GM18502 (cell line): ENCODE data around the gene SLC17A2.

Experiments
- ATAC-seq: cut with Tn5 transposase; IDR thresholded peaks from one replicate; pipeline ENCODE4 v1.9.1; 2021; ENCODE audit warnings: mild to moderate bottlenecking; ENCODE audit not compliant: unreplicated experiment, poor library complexity

Gene SLC17A2

GRCh38 chr6:25892877-25893276 is 37.6 kb downstream of the SLC17A2 start:
- no peak for ATAC-seq

DNA sequence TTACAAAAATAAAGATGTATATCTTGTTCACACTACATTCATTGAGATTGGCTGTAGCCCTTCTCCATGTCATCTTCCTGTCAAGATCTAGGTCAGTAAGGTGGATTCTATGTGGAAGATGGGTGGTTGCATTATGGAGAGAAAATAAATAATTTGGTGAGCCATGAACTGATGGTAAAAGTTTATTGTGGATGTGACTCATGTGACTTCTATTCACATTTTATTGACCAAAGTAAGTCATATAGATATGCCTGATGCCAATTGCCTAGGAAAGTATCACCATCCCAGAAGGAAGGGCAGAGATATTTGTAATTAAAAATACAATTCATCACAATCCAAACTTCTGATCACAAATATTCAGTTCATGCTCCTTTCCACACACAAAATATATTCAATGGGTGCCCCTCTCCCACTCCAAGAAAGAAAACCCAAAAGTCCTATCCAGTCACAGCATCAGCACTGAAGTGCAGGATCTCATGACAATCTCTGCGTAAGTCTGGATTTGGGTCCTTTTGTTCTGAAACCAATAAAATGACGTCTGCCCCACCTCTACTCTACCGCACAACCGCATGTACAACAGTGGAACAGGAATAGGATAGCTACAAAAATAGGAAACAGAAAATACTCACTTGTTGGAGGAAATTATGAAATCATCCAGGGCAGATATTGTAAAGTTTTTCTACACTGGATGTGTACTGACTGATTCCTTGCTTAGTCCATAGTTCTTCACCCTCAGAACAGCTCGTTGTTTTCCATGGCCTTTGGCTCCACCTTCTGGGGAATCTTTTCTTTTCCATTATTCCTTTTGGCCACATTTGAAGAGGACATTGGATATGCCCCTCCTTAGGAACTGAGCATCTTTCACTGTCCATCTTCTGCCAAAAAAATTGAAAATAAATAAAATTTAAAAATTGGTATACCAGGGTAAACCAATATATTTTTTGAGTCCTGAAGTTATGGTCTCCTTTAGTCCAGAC is 40.3 kb downstream of the SLC17A2 start:
- ATAC-seq, result no peak

- ATAC-seq, result no peak
These were observed 41.9 kb downstream of the SLC17A2 start for GRCh38 chr6:25888626-25889025.

DNA sequence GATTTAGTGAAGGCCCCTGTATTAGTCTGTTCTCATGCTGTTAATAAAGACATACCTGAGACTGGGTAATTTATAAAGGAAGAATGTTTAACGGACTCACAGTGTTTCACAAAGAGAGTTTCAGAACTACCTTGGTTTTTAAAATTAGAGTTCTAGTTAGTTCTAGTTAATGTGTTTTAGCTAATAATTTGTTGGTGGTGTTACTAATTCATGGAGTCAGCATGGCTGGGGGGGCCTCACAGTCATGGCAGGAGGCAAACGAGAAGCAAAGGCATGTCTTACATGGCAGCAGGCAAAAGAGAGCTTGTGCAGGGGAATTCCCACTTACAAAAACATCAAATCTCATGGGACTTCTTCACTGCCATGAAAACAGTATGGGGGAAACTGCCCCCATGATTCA is 44.4 kb downstream of the SLC17A2 start:
- ATAC-seq, result no peak

DNA sequence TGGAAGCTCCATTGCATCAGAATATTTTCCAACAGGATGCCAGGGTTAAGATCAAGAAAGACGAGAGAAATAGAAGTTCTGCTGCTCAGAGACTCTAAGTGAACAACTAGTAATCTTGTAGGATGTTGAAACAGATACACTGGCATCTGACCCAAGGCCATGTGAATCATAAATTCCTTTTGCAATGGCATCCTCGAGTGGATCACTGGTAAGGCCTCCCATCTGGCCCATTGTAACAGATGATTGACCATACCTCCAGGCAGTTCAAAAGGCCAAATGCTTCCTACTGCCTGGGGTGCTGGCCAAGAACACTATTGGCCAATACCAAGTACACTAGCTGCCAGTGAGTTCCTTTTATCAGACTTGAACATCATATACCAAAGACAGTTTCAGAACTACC is 46.5 kb downstream of the SLC17A2 start:
- ATAC-seq, result no peak

DNA sequence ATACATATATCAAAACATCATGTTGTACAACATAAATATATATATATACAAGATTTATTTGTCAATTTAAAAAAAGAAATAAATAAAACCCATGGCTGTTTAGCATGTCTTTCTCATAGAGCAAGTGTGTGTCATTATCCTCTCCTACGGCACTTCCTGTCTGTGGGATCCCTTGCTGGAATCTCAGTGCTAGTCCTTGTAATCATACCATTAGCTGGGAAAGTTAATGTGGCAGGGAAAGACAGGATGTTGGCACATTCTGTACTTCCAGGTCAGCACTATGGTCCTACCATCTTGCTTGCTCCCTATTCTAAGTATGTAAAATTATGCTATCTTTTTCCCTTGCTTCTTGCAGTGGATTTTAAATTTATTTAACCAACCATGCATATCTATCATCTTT is 47.0 kb downstream of the SLC17A2 start:
- no peak for ATAC-seq

- no peak for ATAC-seq
These were observed 48.4 kb downstream of the SLC17A2 start for GRCh38 chr6:25882051-25882496.

- no peak for ATAC-seq
These were observed 49.9 kb downstream of the SLC17A2 start for GRCh38 chr6:25880601-25881000.

DNA sequence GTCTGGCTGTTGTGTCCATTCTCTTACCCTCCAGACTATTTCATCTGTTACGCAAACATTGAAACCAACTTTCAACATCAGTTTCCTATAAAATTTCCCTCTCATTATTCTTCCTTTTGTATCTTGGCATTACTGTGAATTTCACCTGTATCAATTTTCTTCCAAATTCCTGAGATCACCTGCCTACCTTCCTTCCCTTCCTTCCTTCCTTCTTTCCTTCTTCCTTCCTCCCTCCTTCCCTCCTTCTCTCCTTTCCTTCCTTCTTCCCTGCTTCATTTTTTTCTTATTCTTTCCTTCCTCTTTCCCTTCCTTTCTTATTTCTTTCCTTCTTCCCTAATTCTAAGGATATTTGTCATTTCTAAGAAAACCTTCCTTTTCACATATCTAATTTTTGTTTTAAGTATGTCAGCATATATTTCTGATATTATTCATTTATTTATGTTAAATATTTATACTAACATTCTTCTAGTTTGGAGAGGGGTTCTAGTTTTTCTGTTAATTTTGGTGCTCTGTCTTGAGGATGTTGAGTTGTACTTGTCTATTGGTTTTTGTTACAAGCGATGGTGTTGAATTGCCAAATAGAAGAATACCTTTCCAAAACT is 51.7 kb downstream of the SLC17A2 start:
- ATAC-seq, result no peak

- ATAC-seq, result no peak
These were observed 54.4 kb downstream of the SLC17A2 start for GRCh38 chr6:25875926-25876602.

GRCh38 chr6:25875563-25875905 is 55.0 kb downstream of the SLC17A2 start:
- no peak for ATAC-seq

DNA sequence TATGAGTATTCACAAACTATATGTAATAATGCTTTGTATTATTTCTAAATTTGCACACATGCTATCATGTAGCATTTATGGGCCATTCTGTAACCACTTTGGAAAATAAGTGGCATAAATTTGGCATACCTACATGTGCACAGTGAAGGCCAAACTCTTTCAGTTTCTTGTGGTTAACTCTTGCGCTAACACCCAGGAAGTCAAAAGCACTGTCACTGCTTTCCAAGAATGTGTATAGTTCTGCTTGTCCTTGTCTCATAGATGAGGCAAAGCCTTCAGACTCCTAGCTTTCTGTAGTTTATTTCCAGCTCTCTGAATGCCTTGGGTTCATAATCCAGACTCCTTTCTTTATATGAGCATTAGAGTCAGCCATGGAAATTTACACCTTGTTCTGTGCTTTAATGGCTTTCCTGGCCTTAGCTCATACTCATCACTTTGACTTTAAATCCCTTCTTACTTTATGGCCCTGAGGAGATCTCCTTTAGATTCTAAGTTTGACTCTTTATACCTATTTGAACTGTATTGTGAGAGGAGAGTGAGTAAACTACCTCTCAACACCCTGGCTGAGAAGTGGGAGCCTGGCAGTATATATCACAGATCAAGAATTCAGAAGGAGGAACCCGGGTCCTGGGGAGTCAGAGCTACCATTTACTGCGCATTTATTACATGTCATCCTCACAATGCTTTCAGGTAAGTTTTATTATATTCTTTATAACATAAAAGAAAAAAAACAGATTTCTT is 55.5 kb downstream of the SLC17A2 start:
- no peak for ATAC-seq

GRCh38 chr6:25874118-25874517 is 56.4 kb downstream of the SLC17A2 start, which contains the start of gene SLC17A3:
SLC17A3 (minus strand) TSS chr6:25874243; CDS start chr6:25868387, 5,856 bp downstream.
- ATAC-seq, result no peak

DNA sequence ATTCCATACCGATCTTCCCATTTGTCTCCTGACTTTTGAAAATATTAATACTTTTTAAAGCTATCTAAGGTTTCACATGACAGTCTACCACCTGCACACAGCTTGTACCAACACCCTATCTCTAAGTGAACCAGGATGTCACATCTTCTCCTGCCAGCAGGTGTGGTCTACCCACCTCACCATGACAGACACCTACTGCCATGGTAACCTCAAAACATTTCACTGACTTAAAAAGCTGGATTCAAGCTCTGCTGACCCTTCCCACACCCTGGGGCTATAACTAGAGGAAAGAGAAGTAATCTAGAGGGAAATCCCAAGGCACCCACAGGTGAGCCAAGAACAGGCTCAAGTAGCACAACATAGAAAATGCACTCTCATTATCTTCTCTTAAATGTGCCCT is 57.7 kb downstream of the SLC17A2 start:
- ATAC-seq, result no peak

DNA sequence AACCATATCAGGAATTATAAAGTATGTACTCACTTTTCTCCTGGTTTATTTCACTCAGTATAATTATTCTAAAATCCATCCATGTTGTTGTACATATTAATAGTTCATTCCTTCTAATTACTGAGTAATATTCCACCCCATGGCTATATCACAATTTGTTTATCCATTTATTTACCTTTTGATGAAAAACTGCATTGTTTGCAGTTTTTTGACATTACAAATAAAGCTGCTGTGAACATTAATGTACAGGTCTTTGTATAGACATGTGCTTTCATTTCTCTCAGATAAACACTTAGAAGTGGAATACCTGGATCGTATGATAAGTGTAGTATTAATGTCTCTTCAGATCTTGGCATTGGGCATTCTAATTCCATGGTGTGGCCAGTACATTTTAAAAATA is 60.7 kb downstream of the SLC17A2 start:
- ATAC-seq, result no peak

DNA sequence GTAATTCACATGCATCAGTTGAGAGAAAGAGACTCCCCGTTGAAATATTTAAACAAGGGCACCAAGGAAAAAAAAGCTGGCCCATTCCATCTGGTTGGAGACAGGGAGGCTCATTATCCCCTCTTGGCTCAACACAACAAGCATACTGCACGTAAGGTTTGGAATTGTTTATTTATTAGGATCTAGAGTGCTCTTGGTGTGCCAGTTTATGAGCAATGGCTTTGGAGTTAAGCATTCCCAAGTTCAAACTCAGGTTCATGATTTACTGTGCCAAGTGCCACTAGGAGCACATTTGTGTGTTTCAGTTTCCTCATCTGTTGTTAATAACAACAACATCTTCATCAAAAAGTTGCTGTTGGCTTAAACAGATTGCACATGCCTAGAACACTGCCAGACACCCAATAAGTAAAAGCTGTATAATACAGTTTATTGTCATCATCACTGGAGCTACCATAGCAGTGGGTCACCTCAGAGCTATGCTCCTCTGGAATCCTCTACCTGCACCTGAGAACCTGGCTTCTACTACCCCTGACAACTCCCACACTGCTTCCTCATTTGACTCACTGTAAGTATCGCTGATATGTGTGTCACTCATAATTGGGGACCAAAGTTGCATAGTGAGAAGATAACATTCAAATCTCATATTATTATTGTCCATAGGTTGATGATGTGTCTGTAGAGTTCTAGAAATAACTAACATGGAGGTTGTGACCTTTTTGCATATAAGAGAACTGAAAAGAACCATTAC is 61.9 kb downstream of the SLC17A2 start:
- ATAC-seq, result no peak

- ATAC-seq, result no peak
These were observed 64.5 kb downstream of the SLC17A2 start for GRCh38 chr6:25866011-25866410.

DNA sequence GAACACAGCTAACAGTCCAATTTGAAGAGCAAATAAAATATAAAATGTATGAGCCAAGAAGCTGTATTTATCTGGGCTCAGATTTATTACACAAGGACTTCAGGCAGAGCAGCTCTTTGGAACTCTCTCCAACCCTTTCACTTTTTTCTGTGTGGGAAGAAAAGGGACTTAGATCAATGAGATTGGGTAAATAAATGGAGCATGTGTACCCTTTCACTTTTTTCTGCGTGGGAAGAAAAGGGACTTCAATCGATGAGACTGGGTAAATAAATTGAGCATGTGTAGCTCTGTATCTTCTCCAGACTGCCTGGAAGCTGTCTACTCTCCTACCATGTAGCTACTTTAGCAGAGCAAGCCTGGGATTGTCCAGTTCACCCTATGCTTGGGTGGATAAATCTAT is 67.1 kb downstream of the SLC17A2 start:
- ATAC-seq, result no peak
